OCI-LY7 (cell line): ENCODE data around the gene TBC1D28. TPM values are rescaled to one million over a fixed set of nuclear protein-coding genes. Genes with fewer than 3 reads are reported as not detected.
"Not testable (repeated sequence)": the region's sequence is repeated elsewhere in the genome, so short reads cannot be mapped to it uniquely, and the experiment has no call there.

ENCODE experiments used
- BruUV-seq: library from RNA; stranded (reverse); fragments of 400-500 nt; replicated peaks from 2 replicates; lab custom pipeline; 2021; lab: Mats Ljungman, UMichigan
- CTCF ChIA-PET: fragments of 300-600 bp; sonication (Branson Sonifier 250); formaldehyde crosslinking; loops from one replicate; lab custom pipeline; 2022; ENCODE audit warnings: antibody characterized with exemption; ENCODE audit not compliant: unreplicated experiment; lab: Charles Lee
- POLR2A ChIA-PET: fragments of 300-600 bp; sonication (Branson Sonifier 250); formaldehyde crosslinking; loops from one replicate; lab custom pipeline; 2022; ENCODE audit warnings: antibody characterized with exemption; lab: Charles Lee
- DNase-seq: peaks from one replicate; pipeline ENCODE4 v3.0.0-alpha.2; 2015; ENCODE audit warnings: low spot score
- H2AFZ ChIP-seq: fragments of 200-600 bp; sonication (generic), shearing (Covaris generic); 2 replicates; pipeline ENCODE4 v1.6.1; 2014; ENCODE audit warnings: mild to moderate bottlenecking, antibody characterized with exemption, low read length, moderate library complexity
- H3K27ac ChIP-seq: fragments of 200-600 bp; sonication (generic); 2 replicates; pipeline ENCODE4 v1.5.1; 2014; ENCODE audit warnings: mixed run types, low read depth, mild to moderate bottlenecking, moderate library complexity, low read length, inconsistent platforms; ENCODE audit not compliant: poor library complexity, severe bottlenecking
- H3K36me3 ChIP-seq: fragments of 200-600 bp; sonication (generic); 2 replicates; pipeline ENCODE4 v1.6.1; 2014; ENCODE audit warnings: mild to moderate bottlenecking, antibody characterized with exemption, low read length, moderate library complexity, mixed read lengths; ENCODE audit not compliant: insufficient read depth
- H3K4me1 ChIP-seq: fragments of 200-600 bp; sonication (generic); 2 replicates; pipeline ENCODE4 v1.5.1; 2014; ENCODE audit warnings: mild to moderate bottlenecking, low read length; ENCODE audit not compliant: insufficient read depth, poor library complexity, severe bottlenecking
- H3K4me2 ChIP-seq: fragments of 200-600 bp; sonication (generic); 2 replicates; pipeline ENCODE4 v1.6.1; 2014; ENCODE audit warnings: mild to moderate bottlenecking, low read length
- H3K4me3 ChIP-seq: fragments of 200-600 bp; sonication (generic); 2 replicates; pipeline ENCODE4 v1.5.1; 2014; ENCODE audit warnings: mild to moderate bottlenecking, low read depth, low read length; ENCODE audit not compliant: poor library complexity, severe bottlenecking
- H3K79me2 ChIP-seq: fragments of 200-600 bp; sonication (generic); 2 replicates; pipeline ENCODE4 v1.6.1; 2016; ENCODE audit warnings: low read depth, mild to moderate bottlenecking, low read length, moderate library complexity, mixed read lengths; ENCODE audit not compliant: insufficient read depth
- H3K9me2 ChIP-seq: fragments of 200-600 bp; sonication (generic); 2 replicates; pipeline ENCODE4 v1.6.1; 2016; ENCODE audit warnings: mild to moderate bottlenecking, low read length, mixed read lengths; ENCODE audit not compliant: insufficient read depth
- H3K9me3 ChIP-seq: fragments of 200-600 bp; sonication (generic); 2 replicates; pipeline ENCODE4 v1.6.1; 2014; ENCODE audit warnings: mild to moderate bottlenecking, mixed run types, low read length, mixed read lengths
- H4K20me1 ChIP-seq: fragments of 200-600 bp; sonication (generic); 2 replicates; pipeline ENCODE4 v1.6.1; 2014; ENCODE audit warnings: mild to moderate bottlenecking, antibody characterized with exemption, low read length, moderate library complexity, mixed read lengths; ENCODE audit not compliant: insufficient read depth
- intact Hi-C: fragments of 100-400 bp; cut with micrococcal nuclease; formaldehyde crosslinking; loops from one replicate; pipeline ENCODE4 v1.10.0; 2022; ENCODE audit not compliant: unreplicated experiment
- small RNA-seq: library from RNA; depleted of rRNA; stranded (forward); fragments of <200 nt; gene quantifications from one replicate; pipeline ENCODE3, GENCODE V24; 2014
- total RNA-seq, 2 experiments: library from RNA; depleted of rRNA in 1 of 2; stranded (reverse); fragments of >200 nt in 1 of 2; shearing (Covaris generic) in 1 of 2; gene quantifications; 2 replicates each; pipeline ENCODE4 v1.2.3, GENCODE V29; 2014 to 2022

The TBC1D28 gene
- total RNA-seq, 2 experiments from 2014 or later = not detected

GRCh38 chr17:18593138-18593537 lies 51.1 kb downstream of the TBC1D28 start:
- H2AFZ ChIP-seq, intact Hi-C loops, H4K20me1 ChIP-seq, DNase-seq, H3K36me3 ChIP-seq, H3K27ac ChIP-seq, H3K9me2 ChIP-seq, H3K79me2 ChIP-seq, CTCF ChIA-PET, BruUV-seq, H3K4me3 ChIP-seq, H3K4me2 ChIP-seq, POLR2A ChIA-PET, H3K4me1 ChIP-seq, H3K9me3 ChIP-seq: not testable (repeated sequence)

Small RNA genes within 50 kb of the gene (small RNA-seq; reads per million reads assigned to genes)
- not detected for gene AC026271.2

Other genes starting within 250 kb of the TBC1D28 start
- gene LGALS9C, start 167.6 kb downstream of the TBC1D28 start, total RNA-seq (2014; rRNA removed; shearing (Covaris generic)) = not detected in 2 replicates
- gene LGALS9C, start 167.6 kb downstream of the TBC1D28 start, total RNA-seq (2022) = not detected in 2 replicates
- gene FOXO3B, start 37.9 kb upstream of the TBC1D28 start, total RNA-seq (2014; rRNA removed; shearing (Covaris generic)) = 0.70 and 1.7 TPM in 2 replicates
- 0.98 and 1.2 TPM in 2 replicates for gene FOXO3B, start 37.9 kb upstream of the TBC1D28 start, total RNA-seq (2022)
- gene FBXW10, start 99.7 kb upstream of the TBC1D28 start, total RNA-seq (2014; rRNA removed; shearing (Covaris generic)) = not detected in 2 replicates
- gene FBXW10, start 99.7 kb upstream of the TBC1D28 start, total RNA-seq (2022) = not detected in 2 replicates
- gene TVP23B, start 136.8 kb upstream of the TBC1D28 start, total RNA-seq (2014; rRNA removed; shearing (Covaris generic)) = 14.4 and 14.5 TPM in 2 replicates
- gene TVP23B, start 136.8 kb upstream of the TBC1D28 start, total RNA-seq (2022) = 20.3 and 20.5 TPM in 2 replicates
- 59.3 and 73.5 TPM in 2 replicates for gene PRPSAP2, start 213.7 kb upstream of the TBC1D28 start, total RNA-seq (2014; rRNA removed; shearing (Covaris generic))
- 90.2 and 91.9 TPM in 2 replicates for gene PRPSAP2, start 213.7 kb upstream of the TBC1D28 start, total RNA-seq (2022)